Measurements from ENCODE around the gene KCTD16.

The KCTD16 gene

GRCh38 chr5:144170276-144171024 lies at the start of gene KCTD16, which contains the start of gene YIPF5:
TSS of gene KCTD16 (plus strand) at chr5:144170873.
TSS of gene YIPF5 (minus strand) at chr5:144170659. CDS start at chr5:144169955, 704 bp downstream.
- peak; percentile 61 to 95 (median 90) for DNase-seq

- no peak for DNase-seq
These were observed 49.1 kb upstream of the KCTD16 start for GRCh38 chr5:144121577-144121976.

- DNase-seq: no peak
These were observed 48.6 kb upstream of the KCTD16 start for GRCh38 chr5:144122081-144122480.

- no peak for DNase-seq
These were observed 48.0 kb upstream of the KCTD16 start for GRCh38 chr5:144122641-144123040.

GRCh38 chr5:144125163-144125726 lies 45.4 kb upstream of the KCTD16 start:
- DNase-seq: no peak

- DNase-seq: no peak
These were observed 44.0 kb upstream of the KCTD16 start for GRCh38 chr5:144126707-144127106.

- no peak for DNase-seq
These were observed 41.8 kb upstream of the KCTD16 start for GRCh38 chr5:144128844-144129243.

- DNase-seq: no peak
These were observed 40.4 kb upstream of the KCTD16 start for GRCh38 chr5:144130306-144130705.

GRCh38 chr5:144131261-144131660 lies 39.4 kb upstream of the KCTD16 start:
- no peak for DNase-seq

- no peak for DNase-seq
These were observed 37.5 kb upstream of the KCTD16 start for GRCh38 chr5:144133050-144133633.

- DNase-seq: no peak
These were observed 36.4 kb upstream of the KCTD16 start for GRCh38 chr5:144134194-144134826.

GRCh38 chr5:144135113-144135762 lies 35.4 kb upstream of the KCTD16 start:
- DNase-seq: no peak

GRCh38 chr5:144139586-144139985 lies 31.1 kb upstream of the KCTD16 start:
- peak in 8 of 51 donors; percentile 2 to 33 (median 4) for DNase-seq

GRCh38 chr5:144141585-144141984 lies 29.1 kb upstream of the KCTD16 start:
- DNase-seq: no peak

GRCh38 chr5:144142139-144142823 lies 28.4 kb upstream of the KCTD16 start:
- DNase-seq: peak in 1 of 51 donors; percentile 56

- DNase-seq: no peak
These were observed 27.9 kb upstream of the KCTD16 start for GRCh38 chr5:144142824-144143162.

GRCh38 chr5:144143625-144144024 lies 27.0 kb upstream of the KCTD16 start:
- no peak for DNase-seq

GRCh38 chr5:144144956-144145751 lies 25.5 kb upstream of the KCTD16 start:
- DNase-seq: no peak

- DNase-seq: no peak
These were observed 19.6 kb upstream of the KCTD16 start for GRCh38 chr5:144151026-144151425.

GRCh38 chr5:144156767-144157171 lies 13.9 kb upstream of the KCTD16 start:
- no peak for DNase-seq

All from hypothalamus (tissue), 51 donors.